Measurements from ENCODE around the gene PDE8B. TPM values are rescaled to one million over a fixed set of nuclear protein-coding genes. Genes with fewer than 3 reads are reported as not detected.

Gene PDE8B
- total RNA-seq, 1 donor from 2014 or later, result 1.1 TPM

DNA sequence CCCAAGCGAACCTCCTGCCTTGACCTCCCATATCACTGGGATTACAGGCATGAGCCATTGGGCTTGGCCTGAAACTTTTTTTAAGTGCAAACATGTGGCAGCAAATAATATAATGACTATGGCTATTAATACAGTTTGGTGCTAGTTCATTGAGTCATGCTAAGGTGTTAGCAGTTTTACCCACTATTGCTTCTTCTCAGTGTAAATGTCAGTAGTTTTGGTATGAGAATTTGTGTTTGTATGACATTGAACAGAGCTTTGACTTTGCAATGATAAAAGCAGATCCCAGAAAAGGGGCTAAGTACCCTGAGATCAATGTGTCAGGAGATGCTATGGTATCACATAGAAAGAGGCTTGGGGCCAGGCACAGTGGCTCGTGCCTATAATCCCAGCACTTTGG, 214.4 kb downstream of the PDE8B start:
- Mint-ChIP-seq H3K27me3 (ENCODE audit: low read depth) (no peaks in the 10 kb centered on the region), H3K4me1 (ENCODE audit: low read depth) (peaks cover 40% of the 10 kb centered on the region), H3K4me3 (ENCODE audit: unreplicated experiment) (no peak overlapping the region), H3K36me3 (ENCODE audit: low read depth) (peaks cover 20% of the 10 kb centered on the region), H3K9me3 (ENCODE audit: low read depth) (peaks cover 4% of the 10 kb centered on the region), H3K27ac (ENCODE audit: unreplicated experiment) (no peak overlapping the region)
- TF ChIP-seq, protein P1, sequence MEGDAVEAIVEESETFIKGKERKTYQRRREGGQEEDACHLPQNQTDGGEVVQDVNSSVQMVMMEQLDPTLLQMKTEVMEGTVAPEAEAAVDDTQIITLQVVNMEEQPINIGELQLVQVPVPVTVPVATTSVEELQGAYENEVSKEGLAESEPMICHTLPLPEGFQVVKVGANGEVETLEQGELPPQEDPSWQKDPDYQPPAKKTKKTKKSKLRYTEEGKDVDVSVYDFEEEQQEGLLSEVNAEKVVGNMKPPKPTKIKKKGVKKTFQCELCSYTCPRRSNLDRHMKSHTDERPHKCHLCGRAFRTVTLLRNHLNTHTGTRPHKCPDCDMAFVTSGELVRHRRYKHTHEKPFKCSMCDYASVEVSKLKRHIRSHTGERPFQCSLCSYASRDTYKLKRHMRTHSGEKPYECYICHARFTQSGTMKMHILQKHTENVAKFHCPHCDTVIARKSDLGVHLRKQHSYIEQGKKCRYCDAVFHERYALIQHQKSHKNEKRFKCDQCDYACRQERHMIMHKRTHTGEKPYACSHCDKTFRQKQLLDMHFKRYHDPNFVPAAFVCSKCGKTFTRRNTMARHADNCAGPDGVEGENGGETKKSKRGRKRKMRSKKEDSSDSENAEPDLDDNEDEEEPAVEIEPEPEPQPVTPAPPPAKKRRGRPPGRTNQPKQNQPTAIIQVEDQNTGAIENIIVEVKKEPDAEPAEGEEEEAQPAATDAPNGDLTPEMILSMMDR (IDR thresholded peaks at IDR 0.05), result no peak
- DNase-seq (ENCODE audit: low spot score), result no peak

DNA sequence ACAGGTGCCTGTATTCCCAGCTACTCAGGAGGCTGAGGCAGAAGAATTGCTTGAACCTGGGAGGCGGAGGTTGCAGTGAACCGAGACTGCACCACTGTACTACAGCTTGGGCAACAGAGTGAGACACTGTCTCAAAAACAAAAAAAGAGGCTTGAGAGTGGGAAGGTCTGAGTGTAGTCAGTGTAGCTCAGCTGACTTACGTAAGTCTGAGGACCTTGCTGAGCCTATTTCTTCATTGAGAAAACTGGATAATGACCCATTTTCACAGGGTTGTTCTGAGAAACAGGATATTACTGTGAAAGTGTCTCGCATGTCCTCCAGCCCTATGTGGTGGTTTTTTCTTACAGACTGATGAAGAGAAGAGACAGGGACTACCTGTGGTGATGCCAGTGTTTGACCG, 214.9 kb downstream of the PDE8B start:
- H3K4me3 Mint-ChIP-seq (ENCODE audit: unreplicated experiment), result no peak overlapping the region
- no peak for DNase-seq (ENCODE audit: low spot score)
- no peak overlapping the region for H3K27ac Mint-ChIP-seq (ENCODE audit: unreplicated experiment)
- TF ChIP-seq, protein P1 (IDR thresholded peaks at IDR 0.05), result no peak
- H3K36me3 Mint-ChIP-seq (ENCODE audit: low read depth), result peaks cover 25% of the 10 kb centered on the region
- peaks cover 4% of the 10 kb centered on the region for H3K9me3 Mint-ChIP-seq (ENCODE audit: low read depth)
- H3K27me3 Mint-ChIP-seq (ENCODE audit: low read depth), result no peaks in the 10 kb centered on the region
- peaks cover 40% of the 10 kb centered on the region for H3K4me1 Mint-ChIP-seq (ENCODE audit: low read depth)

DNA sequence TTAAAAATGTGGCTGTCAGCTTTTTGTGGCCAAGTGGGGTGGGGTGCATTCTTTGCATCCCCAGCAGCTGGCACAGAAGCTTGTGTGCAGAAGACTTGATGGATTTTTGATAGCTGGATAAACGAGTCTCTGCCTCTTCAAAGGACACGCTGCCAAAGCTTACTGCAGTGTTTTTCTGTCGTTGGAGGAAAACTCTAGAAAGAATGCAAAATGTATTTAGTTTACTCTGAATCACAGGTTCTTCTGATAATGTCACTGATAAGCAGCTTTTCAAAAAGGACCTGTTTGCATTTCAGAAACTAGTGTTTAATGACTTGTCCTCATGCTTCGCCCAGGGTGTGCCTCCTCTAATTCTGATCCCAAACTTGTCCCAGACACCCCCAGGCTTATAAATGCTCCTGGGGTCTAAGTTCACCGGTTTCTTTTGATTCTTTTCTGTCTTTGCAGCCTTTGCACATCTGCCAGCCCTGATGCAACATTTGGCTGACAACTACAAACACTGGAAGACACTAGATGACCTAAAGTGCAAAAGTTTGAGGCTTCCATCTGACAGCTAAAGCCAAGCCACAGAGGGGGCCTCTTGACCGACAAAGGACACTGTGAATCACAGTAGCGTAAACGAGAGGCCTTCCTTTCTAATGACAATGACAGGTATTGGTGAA, 215.6 kb downstream of the PDE8B start:
- Mint-ChIP-seq H3K36me3 (ENCODE audit: low read depth) (peaks cover 30% of the 10 kb centered on the region), H3K4me3 (ENCODE audit: unreplicated experiment) (no peak overlapping the region), H3K4me1 (ENCODE audit: low read depth) (peaks cover 45% of the 10 kb centered on the region), H3K9me3 (ENCODE audit: low read depth) (peaks cover 4% of the 10 kb centered on the region), H3K27me3 (ENCODE audit: low read depth) (no peaks in the 10 kb centered on the region), H3K27ac (ENCODE audit: unreplicated experiment) (peak overlapping the region; percentile 17)
- TF ChIP-seq, protein P1 (IDR thresholded peaks at IDR 0.05), result no peak
- DNase-seq (ENCODE audit: low spot score), result no peak

DNA sequence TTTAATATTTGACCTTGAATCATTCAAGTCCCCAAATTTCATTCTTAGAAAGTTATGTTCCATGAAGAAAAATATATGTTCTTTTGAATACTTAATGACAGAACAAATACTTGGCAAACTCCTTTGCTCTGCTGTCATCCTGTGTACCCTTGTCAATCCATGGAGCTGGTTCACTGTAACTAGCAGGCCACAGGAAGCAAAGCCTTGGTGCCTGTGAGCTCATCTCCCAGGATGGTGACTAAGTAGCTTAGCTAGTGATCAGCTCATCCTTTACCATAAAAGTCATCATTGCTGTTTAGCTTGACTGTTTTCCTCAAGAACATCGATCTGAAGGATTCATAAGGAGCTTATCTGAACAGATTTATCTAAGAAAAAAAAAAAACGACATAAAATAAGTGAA, 216.2 kb downstream of the PDE8B start:
- no peak overlapping the region for H3K4me3 Mint-ChIP-seq (ENCODE audit: unreplicated experiment)

DNA sequence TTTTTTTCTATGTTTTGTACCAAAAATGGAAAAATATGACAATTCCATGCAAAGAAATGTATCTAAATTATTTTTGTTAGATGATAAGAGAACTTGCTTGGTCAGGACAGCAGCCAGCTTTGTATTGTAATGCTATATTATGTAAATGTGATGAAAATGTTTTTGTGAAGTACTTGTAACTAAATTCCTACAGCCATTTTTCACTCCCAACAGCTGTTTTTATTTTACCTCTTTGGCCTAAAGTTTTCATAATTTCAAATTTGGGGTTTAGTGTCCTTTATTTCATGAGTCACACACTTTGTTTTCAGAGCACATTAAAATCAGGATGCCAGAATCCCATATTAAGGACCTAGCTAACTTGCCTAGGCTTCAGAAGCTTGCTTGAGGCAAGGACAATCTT, 217.5 kb downstream of the PDE8B start:
- no peak for DNase-seq (ENCODE audit: low spot score)
- peaks cover 54% of the 10 kb centered on the region for H3K4me1 Mint-ChIP-seq (ENCODE audit: low read depth)
- no peak overlapping the region for H3K27ac Mint-ChIP-seq (ENCODE audit: unreplicated experiment)
- no peaks in the 10 kb centered on the region for H3K27me3 Mint-ChIP-seq (ENCODE audit: low read depth)
- no peak overlapping the region for H3K4me3 Mint-ChIP-seq (ENCODE audit: unreplicated experiment)
- TF ChIP-seq, protein P1 (IDR thresholded peaks at IDR 0.05), result no peak
- peaks cover 36% of the 10 kb centered on the region for H3K36me3 Mint-ChIP-seq (ENCODE audit: low read depth)
- peaks cover 3% of the 10 kb centered on the region for H3K9me3 Mint-ChIP-seq (ENCODE audit: low read depth)

More for the DNA sequence above, 216.2 kb downstream of the PDE8B start:
- Mint-ChIP-seq H3K4me1 (ENCODE audit: low read depth) (peaks cover 51% of the 10 kb centered on the region), H3K27ac (ENCODE audit: unreplicated experiment) (peak overlapping the region; percentile 15), H3K9me3 (ENCODE audit: low read depth) (peaks cover 4% of the 10 kb centered on the region), H3K36me3 (ENCODE audit: low read depth) (peaks cover 30% of the 10 kb centered on the region), H3K27me3 (ENCODE audit: low read depth) (no peaks in the 10 kb centered on the region)
- DNase-seq (ENCODE audit: low spot score), result no peak
- TF ChIP-seq, protein P1 (IDR thresholded peaks at IDR 0.05), result no peak
